ENCODE measurements around the gene MMRN2. TPM values are rescaled to one million over a fixed set of nuclear protein-coding genes. Genes with fewer than 3 reads are reported as not detected.

MMRN2 gene
- total and polyA plus RNA-seq, 12 donors: 9.5 to 44.2 (median 28.4) TPM

DNA sequence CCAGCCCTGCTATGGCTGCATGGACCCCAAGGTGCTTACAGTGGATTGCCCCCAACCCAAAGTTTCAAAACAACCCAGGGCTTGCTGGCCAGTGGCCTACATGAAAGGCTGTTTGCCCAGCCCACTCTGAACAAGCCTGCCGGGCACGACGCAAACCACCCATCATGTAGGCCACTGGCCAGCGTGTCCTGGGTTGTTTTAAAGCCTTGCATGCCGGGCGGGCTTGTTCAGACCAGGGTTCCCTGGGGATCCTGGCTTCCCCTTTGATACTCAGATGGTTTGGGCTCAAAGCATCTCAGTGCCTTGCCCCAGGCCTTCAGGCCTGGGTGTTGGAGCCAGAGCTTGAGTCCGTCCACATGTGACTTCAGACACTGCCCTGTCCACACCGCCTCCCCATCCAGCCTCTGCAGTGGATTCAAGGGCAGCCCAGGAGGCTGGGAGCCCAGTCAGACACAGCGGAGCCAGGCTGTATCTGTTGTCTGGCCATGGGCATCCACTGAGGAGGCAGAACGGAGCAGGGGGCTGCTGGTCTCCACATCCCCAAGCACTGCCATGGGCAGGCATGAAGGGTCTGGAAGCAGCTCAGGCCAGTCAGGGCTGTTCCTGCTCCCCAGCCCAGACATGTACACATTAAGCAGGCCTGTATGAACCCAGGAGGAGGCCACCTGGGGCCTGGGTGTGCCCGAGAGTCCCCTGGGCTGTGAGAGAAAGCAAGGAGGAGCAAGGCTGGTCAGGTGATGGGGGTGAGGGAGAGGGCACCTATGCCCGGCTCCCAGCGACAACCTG lies 6.8 kb upstream of the MMRN2 start:
- Histone ChIP-seq H3K9me3 (replicated peaks in 1 of 3) (no peaks in the 10 kb centered on the region), H3K27me3 (no peaks in the 10 kb centered on the region), H3K36me3 (replicated peaks in 1 of 2) (no peaks in the 10 kb centered on the region), H3K27ac (peak overlapping the region in 1 of 5 donors; percentile 13), H3K4me3 (no peak overlapping the region), H3K4me1 (replicated peaks in 1 of 2) (peaks cover 29 to 50% of the 10 kb centered on the region in 2 donors)
- no peak for TF ChIP-seq POLR2A (IDR thresholded peaks at IDR 0.05)
- TF ChIP-seq, protein P1, sequence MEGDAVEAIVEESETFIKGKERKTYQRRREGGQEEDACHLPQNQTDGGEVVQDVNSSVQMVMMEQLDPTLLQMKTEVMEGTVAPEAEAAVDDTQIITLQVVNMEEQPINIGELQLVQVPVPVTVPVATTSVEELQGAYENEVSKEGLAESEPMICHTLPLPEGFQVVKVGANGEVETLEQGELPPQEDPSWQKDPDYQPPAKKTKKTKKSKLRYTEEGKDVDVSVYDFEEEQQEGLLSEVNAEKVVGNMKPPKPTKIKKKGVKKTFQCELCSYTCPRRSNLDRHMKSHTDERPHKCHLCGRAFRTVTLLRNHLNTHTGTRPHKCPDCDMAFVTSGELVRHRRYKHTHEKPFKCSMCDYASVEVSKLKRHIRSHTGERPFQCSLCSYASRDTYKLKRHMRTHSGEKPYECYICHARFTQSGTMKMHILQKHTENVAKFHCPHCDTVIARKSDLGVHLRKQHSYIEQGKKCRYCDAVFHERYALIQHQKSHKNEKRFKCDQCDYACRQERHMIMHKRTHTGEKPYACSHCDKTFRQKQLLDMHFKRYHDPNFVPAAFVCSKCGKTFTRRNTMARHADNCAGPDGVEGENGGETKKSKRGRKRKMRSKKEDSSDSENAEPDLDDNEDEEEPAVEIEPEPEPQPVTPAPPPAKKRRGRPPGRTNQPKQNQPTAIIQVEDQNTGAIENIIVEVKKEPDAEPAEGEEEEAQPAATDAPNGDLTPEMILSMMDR (IDR thresholded peaks at IDR 0.05): no peak
- 67 to 85% (median 76%) methylated on average over 4 to 13 of the region's 13 CpGs for WGBS, 4 donors
- intact Hi-C loops (cut with DNase I): no loop called here
- peak in 5 of 7 donors; percentile 15 to 55 (median 40) for DNase-seq

DNA sequence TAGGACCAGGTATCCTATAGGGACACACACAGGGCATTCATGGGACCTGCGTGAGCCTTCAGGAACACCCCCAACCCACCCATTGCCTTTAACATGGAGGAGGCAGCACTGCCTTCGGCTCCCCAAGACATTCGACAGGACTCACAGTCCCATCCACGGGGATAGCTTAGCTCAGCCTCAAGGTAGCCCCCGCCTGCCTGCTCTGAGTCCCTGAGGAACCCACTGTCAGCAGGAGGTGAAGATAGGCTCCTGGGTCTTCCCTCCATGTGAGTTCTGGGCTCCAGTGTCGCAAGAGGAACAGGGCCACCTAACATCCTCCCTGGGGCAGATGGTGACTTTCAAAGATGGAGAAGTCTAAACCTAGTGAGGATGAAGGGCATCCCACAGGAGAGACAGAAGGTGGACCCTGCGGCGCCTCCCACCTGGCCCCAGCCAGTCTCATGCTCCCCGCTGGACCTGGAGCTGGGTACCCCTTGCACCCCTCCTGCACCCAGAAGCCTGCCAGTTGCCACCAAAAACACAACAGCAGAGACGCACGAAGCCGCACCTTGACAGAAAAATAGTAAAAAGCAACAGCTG lies 6.0 kb upstream of the MMRN2 start:
- WGBS, 4 donors: 93 to 97% (median 94%) methylated on average over 3 to 12 of the region's 12 CpGs
- no peak overlapping the region for H3K4me3 ChIP-seq
- peak in 3 of 7 donors; percentile 15 to 47 (median 36) for DNase-seq
- intact Hi-C loops (cut with DNase I): no loop called here
- H3K9me3 ChIP-seq (replicated peaks in 1 of 3): no peaks in the 10 kb centered on the region
- no peak overlapping the region for H3K27ac ChIP-seq
- peaks cover 35 to 51% of the 10 kb centered on the region in 2 donors for H3K4me1 ChIP-seq (replicated peaks in 1 of 2)
- TF ChIP-seq POLR2A (IDR thresholded peaks at IDR 0.05): no peak
- TF ChIP-seq, protein P1 (IDR thresholded peaks at IDR 0.05): no peak
- no peaks in the 10 kb centered on the region for H3K27me3 ChIP-seq
- H3K36me3 ChIP-seq (replicated peaks in 1 of 2): no peaks in the 10 kb centered on the region

DNA sequence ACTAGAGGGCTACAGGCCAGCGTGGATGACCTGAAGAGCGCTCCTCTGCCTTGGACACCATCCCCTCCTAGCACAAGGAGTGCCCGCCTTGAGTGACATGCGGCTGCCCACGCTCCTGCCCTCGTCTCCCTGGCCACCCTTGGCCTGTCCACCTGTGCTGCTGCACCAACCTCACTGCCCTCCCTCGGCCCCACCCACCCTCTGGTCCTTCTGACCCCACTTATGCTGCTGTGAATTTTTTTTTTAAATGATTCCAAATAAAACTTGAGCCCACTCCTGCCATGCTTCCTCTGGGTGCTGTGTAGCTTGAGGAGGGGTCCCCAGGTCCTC lies 5.5 kb upstream of the MMRN2 start:
- TF ChIP-seq, protein P1 (IDR thresholded peaks at IDR 0.05): no peak
- no peak for TF ChIP-seq POLR2A (IDR thresholded peaks at IDR 0.05)
- peak in 4 of 7 donors; percentile 11 to 46 (median 18) for DNase-seq
- H3K27me3 ChIP-seq: no peaks in the 10 kb centered on the region
- 91 to 98% (median 95%) methylated on average over 7 of the region's 7 CpGs for WGBS, 4 donors
- H3K27ac ChIP-seq: no peak overlapping the region
- intact Hi-C loops (cut with DNase I): no loop called here
- H3K4me3 ChIP-seq: no peak overlapping the region
- H3K9me3 ChIP-seq (replicated peaks in 1 of 3): no peaks in the 10 kb centered on the region
- no peaks in the 10 kb centered on the region for H3K36me3 ChIP-seq (replicated peaks in 1 of 2)
- peaks cover 40 to 54% of the 10 kb centered on the region in 2 donors for H3K4me1 ChIP-seq (replicated peaks in 1 of 2)

DNA sequence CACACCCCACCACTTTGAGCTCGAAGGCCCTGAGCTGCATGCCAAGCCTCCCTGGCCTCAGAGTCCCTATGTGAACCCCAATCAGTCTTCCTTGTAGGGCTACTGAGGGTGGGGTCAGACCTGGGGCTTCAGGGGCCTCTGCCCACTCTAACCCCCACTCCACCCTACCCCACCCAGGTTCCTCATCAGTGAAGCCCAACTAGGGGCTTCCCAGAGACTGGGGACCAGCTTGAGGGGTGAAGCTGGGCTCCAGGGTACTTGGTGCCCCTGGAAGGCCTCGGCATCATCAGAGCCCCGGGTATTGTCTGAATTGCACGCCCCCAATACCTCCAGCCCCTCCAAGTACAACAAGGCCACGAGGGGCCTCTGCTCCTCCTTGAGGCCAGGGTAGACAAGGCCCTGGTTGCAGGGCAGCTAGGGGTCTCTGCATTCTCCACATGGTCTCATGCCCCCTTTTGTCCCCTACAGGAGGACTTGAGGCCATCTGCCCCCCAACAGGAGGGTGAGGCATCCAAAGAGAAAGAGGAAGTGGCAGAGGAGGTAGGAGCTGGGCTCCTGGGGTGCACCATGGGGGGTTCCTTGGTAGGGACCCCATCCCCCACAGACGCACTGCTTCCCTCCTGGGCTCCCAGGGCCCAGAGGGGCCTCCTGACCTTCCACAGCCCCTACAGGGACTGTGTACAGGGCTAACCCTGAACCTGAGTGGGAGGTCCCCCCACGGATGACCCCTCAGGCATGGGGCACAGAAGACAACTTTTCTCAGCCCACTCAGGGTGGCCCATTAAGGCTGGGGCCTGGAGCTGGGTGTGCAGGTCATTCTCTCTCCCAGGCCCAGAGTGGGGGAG lies 4.9 kb upstream of the MMRN2 start:
- H3K36me3 ChIP-seq (replicated peaks in 1 of 2): no peaks in the 10 kb centered on the region
- H3K27me3 ChIP-seq: no peaks in the 10 kb centered on the region
- intact Hi-C loops (cut with DNase I): no loop called here
- no peaks in the 10 kb centered on the region for H3K9me3 ChIP-seq (replicated peaks in 1 of 3)
- DNase-seq: peak in 2 of 7 donors; percentile 9 to 43
- WGBS, 4 donors: 78 to 96% (median 87%) methylated on average over 5 to 7 of the region's 7 CpGs
- peak overlapping the region in 1 of 5 donors; percentile 32 for H3K27ac ChIP-seq
- no peak for TF ChIP-seq POLR2A (IDR thresholded peaks at IDR 0.05)
- TF ChIP-seq, protein P1 (IDR thresholded peaks at IDR 0.05): no peak
- peaks cover 42 to 54% of the 10 kb centered on the region in 2 donors for H3K4me1 ChIP-seq (replicated peaks in 1 of 2)
- H3K4me3 ChIP-seq: no peak overlapping the region
